H1 (cell line): ENCODE measurements around the gene CACNA1C. TPM values are rescaled to one million over a fixed set of nuclear protein-coding genes. Genes with fewer than 3 reads are reported as not detected.

Experiments used
- JUN ChIP-seq: IDR thresholded peaks from 2 replicates; pipeline ENCODE4 v1.6.1; 2011; ENCODE audit warnings: low read depth, mild to moderate bottlenecking, improper control_type of control experiment, low read length
- SP4 ChIP-seq: IDR thresholded peaks from 2 replicates; pipeline ENCODE4 v1.6.1; 2012; ENCODE audit warnings: low read length, inconsistent platforms
- polyA plus RNA-seq, 7 experiments: library from polyadenylated mRNA; depleted of rRNA in 3 of 7; stranded (reverse) in 5 of 7; unstranded in 2 of 7; fragments of >200 nt in 5 of 7; fragments of 200-250 nt in 2 of 7; gene quantifications; 1 replicate in 5 of 7; 2 replicates in 1 of 7; 4 replicates in 1 of 7; pipeline versions ENCODE4 v1.2.1 to v1.2.3, GENCODE V29; 2011 to 2013; ENCODE audit warnings: missing spikeins in 2 of 7, mixed read lengths in 2 of 7
- total RNA-seq: library from RNA; stranded (reverse); fragmentation: NEBNext Ultra II Directional; extraction: Animal tissue kit (Norgen Biotek cat#: 25700); gene quantifications from 2 replicates; pipeline ENCODE4 v1.2.1, GENCODE V29; 2021
- TF ChIP-seq, protein P1 (sequence below): fragments of 300-600 bp; sonication (generic); IDR thresholded peaks from 2 replicates; pipeline ENCODE4 v1.7.1; 2012; ENCODE audit warnings: low read length, moderate library complexity, mild to moderate bottlenecking, inconsistent platforms; ENCODE audit not compliant: insufficient replicate concordance

The CACNA1C gene
- total and polyA plus RNA-seq, 2 of the 8 experiments (the other 6 are each of a cell fraction or from before 2014, with no cell fraction given), result 1.3 TPM

- TF ChIP-seq, protein P1, sequence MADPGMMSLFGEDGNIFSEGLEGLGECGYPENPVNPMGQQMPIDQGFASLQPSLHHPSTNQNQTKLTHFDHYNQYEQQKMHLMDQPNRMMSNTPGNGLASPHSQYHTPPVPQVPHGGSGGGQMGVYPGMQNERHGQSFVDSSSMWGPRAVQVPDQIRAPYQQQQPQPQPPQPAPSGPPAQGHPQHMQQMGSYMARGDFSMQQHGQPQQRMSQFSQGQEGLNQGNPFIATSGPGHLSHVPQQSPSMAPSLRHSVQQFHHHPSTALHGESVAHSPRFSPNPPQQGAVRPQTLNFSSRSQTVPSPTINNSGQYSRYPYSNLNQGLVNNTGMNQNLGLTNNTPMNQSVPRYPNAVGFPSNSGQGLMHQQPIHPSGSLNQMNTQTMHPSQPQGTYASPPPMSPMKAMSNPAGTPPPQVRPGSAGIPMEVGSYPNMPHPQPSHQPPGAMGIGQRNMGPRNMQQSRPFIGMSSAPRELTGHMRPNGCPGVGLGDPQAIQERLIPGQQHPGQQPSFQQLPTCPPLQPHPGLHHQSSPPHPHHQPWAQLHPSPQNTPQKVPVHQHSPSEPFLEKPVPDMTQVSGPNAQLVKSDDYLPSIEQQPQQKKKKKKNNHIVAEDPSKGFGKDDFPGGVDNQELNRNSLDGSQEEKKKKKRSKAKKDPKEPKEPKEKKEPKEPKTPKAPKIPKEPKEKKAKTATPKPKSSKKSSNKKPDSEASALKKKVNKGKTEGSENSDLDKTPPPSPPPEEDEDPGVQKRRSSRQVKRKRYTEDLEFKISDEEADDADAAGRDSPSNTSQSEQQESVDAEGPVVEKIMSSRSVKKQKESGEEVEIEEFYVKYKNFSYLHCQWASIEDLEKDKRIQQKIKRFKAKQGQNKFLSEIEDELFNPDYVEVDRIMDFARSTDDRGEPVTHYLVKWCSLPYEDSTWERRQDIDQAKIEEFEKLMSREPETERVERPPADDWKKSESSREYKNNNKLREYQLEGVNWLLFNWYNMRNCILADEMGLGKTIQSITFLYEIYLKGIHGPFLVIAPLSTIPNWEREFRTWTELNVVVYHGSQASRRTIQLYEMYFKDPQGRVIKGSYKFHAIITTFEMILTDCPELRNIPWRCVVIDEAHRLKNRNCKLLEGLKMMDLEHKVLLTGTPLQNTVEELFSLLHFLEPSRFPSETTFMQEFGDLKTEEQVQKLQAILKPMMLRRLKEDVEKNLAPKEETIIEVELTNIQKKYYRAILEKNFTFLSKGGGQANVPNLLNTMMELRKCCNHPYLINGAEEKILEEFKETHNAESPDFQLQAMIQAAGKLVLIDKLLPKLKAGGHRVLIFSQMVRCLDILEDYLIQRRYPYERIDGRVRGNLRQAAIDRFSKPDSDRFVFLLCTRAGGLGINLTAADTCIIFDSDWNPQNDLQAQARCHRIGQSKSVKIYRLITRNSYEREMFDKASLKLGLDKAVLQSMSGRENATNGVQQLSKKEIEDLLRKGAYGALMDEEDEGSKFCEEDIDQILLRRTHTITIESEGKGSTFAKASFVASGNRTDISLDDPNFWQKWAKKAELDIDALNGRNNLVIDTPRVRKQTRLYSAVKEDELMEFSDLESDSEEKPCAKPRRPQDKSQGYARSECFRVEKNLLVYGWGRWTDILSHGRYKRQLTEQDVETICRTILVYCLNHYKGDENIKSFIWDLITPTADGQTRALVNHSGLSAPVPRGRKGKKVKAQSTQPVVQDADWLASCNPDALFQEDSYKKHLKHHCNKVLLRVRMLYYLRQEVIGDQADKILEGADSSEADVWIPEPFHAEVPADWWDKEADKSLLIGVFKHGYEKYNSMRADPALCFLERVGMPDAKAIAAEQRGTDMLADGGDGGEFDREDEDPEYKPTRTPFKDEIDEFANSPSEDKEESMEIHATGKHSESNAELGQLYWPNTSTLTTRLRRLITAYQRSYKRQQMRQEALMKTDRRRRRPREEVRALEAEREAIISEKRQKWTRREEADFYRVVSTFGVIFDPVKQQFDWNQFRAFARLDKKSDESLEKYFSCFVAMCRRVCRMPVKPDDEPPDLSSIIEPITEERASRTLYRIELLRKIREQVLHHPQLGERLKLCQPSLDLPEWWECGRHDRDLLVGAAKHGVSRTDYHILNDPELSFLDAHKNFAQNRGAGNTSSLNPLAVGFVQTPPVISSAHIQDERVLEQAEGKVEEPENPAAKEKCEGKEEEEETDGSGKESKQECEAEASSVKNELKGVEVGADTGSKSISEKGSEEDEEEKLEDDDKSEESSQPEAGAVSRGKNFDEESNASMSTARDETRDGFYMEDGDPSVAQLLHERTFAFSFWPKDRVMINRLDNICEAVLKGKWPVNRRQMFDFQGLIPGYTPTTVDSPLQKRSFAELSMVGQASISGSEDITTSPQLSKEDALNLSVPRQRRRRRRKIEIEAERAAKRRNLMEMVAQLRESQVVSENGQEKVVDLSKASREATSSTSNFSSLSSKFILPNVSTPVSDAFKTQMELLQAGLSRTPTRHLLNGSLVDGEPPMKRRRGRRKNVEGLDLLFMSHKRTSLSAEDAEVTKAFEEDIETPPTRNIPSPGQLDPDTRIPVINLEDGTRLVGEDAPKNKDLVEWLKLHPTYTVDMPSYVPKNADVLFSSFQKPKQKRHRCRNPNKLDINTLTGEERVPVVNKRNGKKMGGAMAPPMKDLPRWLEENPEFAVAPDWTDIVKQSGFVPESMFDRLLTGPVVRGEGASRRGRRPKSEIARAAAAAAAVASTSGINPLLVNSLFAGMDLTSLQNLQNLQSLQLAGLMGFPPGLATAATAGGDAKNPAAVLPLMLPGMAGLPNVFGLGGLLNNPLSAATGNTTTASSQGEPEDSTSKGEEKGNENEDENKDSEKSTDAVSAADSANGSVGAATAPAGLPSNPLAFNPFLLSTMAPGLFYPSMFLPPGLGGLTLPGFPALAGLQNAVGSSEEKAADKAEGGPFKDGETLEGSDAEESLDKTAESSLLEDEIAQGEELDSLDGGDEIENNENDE, result no peak
- no peak for TF ChIP-seq SP4
- TF ChIP-seq JUN, result no peak
These were observed 487.8 kb downstream of the CACNA1C start (continued) for GRCh38 chr12:2540535-2540941.
